GM12878 (cell line): ENCODE results near the gene SLC5A11.

Experiments used
- EZH2 ChIP-seq: IDR thresholded peaks from 2 replicates; pipeline ENCODE4 v1.6.1; 2012; ENCODE audit warnings: low read depth, mild to moderate bottlenecking, control low read depth, inconsistent platforms, low read length, borderline replicate concordance; ENCODE audit not compliant: control insufficient read depth
- KDM1A ChIP-seq: fragments of 200-600 bp; sonication (generic); IDR thresholded peaks from 2 replicates; pipeline ENCODE4 v1.6.1; 2016; ENCODE audit warnings: borderline replicate concordance
- POLR2A ChIP-seq: IDR thresholded peaks from 2 replicates; pipeline ENCODE4 v1.6.1; 2011; ENCODE audit warnings: low read depth, mild to moderate bottlenecking, low read length
- RB1 ChIP-seq: fragments of 450-650 bp; formaldehyde crosslinking; IDR thresholded peaks from 2 replicates; pipeline ENCODE4 v1.6.1; 2017; ENCODE audit warnings: mild to moderate bottlenecking, borderline replicate concordance
- STAT3 ChIP-seq: IDR thresholded peaks from 2 replicates; pipeline ENCODE4 v1.6.1; 2011; ENCODE audit warnings: low read depth, low read length, improper control_type of control experiment
- YY1 ChIP-seq: IDR thresholded peaks from 2 replicates; pipeline ENCODE4 v1.6.1; 2011; ENCODE audit warnings: low read depth, mild to moderate bottlenecking, low read length
- TF ChIP-seq, protein P1 (sequence below), 3 experiments: IDR thresholded peaks in 2 of 3; conservative IDR thresholded peaks in 1 of 3; 2 replicates each; pipeline ENCODE4 v1.5.1; 2011; ENCODE audit warnings: low read depth in 3 of 3, low read length in 3 of 3, mild to moderate bottlenecking in 3 of 3, control low read depth in 2 of 3, moderate library complexity in 2 of 3, inconsistent platforms in 1 of 3, mixed read lengths in 1 of 3; ENCODE audit not compliant: control insufficient read depth in 2 of 3, insufficient read depth in 1 of 3; ENCODE audit errors: extremely low read depth in 1 of 3
- TF ChIP-seq, protein P2 (sequence below): IDR thresholded peaks from 2 replicates; pipeline ENCODE4 v1.6.1; 2011; ENCODE audit warnings: low read depth, mild to moderate bottlenecking, low read length, moderate library complexity, borderline replicate concordance; ENCODE audit errors: extremely low read depth

DNA sequence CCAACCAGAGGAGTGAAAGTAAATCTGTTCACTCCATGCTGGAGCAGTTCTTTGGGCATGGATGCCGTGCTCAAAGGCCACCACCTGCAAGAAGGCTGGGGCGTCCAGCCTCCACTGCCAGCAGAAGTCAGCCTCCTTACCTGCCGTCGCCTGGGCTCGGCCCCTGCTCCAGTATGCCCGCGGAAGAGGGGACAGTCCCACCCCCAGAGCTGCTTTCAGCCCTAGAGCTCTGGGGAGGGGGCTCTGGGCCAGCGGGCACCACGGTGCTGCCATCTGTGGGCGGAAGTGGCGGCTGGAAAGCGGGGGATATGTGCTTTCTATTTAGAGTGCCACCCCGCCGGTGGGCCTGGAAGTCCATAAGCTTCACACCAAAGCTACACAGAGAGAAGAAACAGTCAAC is 93.5 kb downstream of the SLC5A11 start:
- TF ChIP-seq, protein P1, sequence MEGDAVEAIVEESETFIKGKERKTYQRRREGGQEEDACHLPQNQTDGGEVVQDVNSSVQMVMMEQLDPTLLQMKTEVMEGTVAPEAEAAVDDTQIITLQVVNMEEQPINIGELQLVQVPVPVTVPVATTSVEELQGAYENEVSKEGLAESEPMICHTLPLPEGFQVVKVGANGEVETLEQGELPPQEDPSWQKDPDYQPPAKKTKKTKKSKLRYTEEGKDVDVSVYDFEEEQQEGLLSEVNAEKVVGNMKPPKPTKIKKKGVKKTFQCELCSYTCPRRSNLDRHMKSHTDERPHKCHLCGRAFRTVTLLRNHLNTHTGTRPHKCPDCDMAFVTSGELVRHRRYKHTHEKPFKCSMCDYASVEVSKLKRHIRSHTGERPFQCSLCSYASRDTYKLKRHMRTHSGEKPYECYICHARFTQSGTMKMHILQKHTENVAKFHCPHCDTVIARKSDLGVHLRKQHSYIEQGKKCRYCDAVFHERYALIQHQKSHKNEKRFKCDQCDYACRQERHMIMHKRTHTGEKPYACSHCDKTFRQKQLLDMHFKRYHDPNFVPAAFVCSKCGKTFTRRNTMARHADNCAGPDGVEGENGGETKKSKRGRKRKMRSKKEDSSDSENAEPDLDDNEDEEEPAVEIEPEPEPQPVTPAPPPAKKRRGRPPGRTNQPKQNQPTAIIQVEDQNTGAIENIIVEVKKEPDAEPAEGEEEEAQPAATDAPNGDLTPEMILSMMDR (IDR thresholded peaks at IDR 0.05 in 2 of 3, conservative IDR thresholded peaks at IDR 0.05 in 1 of 3; ENCODE audit: control insufficient read depth in 2 of 3, extremely low read depth in 1 of 3, insufficient read depth in 1 of 3, low read depth in 3 of 3, low read length in 3 of 3) = no peak
- no peak for TF ChIP-seq RB1
- TF ChIP-seq KDM1A = no peak
- no peak for TF ChIP-seq STAT3
- TF ChIP-seq EZH2 = no peak
- TF ChIP-seq YY1 = no peak
- TF ChIP-seq, protein P2, sequence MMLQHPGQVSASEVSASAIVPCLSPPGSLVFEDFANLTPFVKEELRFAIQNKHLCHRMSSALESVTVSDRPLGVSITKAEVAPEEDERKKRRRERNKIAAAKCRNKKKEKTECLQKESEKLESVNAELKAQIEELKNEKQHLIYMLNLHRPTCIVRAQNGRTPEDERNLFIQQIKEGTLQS = no peak
- TF ChIP-seq POLR2A = no peak
